ENCODE data around the gene FCAMR.

The FCAMR gene

DNA sequence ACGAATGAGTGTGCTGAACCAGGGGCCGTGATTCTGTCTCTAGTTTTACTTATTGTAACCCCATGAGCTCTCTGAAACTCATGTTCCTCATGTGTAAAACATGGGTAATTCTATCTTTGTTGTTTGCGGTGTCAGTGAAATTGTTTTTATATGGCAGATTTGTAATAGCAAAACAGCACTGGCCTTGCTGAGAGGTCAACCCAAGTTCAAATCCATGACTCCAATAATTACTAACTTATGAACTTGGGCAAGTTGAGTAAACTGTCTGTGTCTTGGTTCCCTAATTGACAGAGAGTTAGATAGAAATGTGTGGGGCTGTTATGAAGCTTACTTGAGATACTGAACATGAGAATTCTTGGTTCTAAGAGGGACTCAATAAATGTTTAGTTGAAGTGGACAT, 44.5 kb upstream of the FCAMR start:
- CTCF ChIA-PET, result interaction anchor here (0.9 to 3.8 kb wide), 7 partner anchors 9 to 56 kb away, joined by 3 to 22 read pairs (median 6); no protein-coding TSS in a partner anchor
- DNase-seq (ENCODE audit: extremely low spot score), result no peak
- POLR2A ChIA-PET, result no interaction called here

DNA sequence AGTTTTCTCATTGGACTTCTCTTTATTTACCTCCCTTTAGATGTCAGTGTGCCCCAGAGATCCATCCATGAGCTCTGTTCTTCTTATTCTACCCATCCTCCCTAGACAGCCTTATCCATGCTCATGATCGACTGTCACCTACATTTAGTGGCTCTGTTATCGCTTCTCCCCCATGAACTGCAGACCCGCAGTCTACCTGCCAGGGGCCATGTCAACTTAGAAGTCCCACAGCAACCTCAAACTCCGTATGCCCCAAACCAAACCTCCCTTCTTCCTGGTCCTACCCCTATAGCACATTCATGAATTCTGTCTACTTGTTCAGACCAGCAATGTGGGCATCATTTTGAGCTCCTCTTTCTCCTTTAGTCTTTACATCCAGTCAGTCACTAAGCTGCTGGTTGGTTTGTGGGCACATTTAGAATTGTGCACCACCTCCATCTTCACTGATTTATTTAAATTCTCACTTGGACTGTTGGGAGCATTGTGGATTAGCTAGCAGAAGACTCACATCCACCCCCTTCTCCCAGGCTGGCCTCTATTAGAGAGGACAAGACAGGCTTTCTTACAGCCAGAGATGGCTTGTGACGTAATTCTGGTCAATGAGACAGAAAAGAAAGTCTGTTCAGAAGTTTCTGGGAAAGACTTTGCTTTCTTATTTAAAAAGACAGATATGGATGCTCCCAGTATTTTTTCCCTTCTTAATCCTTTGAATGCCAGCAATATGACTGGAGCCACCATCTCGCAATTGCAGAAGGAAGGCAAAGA, 43.2 kb upstream of the FCAMR start:
- ChIA-PET CTCF (interaction anchor here (0.7 to 3.8 kb wide), 5 partner anchors 8 to 35 kb away, joined by 3 to 22 read pairs (median 18); no protein-coding TSS in a partner anchor), POLR2A (no interaction called here)
- no peak for DNase-seq (ENCODE audit: extremely low spot score)
- TF ChIP-seq, protein P1, sequence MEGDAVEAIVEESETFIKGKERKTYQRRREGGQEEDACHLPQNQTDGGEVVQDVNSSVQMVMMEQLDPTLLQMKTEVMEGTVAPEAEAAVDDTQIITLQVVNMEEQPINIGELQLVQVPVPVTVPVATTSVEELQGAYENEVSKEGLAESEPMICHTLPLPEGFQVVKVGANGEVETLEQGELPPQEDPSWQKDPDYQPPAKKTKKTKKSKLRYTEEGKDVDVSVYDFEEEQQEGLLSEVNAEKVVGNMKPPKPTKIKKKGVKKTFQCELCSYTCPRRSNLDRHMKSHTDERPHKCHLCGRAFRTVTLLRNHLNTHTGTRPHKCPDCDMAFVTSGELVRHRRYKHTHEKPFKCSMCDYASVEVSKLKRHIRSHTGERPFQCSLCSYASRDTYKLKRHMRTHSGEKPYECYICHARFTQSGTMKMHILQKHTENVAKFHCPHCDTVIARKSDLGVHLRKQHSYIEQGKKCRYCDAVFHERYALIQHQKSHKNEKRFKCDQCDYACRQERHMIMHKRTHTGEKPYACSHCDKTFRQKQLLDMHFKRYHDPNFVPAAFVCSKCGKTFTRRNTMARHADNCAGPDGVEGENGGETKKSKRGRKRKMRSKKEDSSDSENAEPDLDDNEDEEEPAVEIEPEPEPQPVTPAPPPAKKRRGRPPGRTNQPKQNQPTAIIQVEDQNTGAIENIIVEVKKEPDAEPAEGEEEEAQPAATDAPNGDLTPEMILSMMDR (IDR thresholded peaks at IDR 0.05; ENCODE audit: control extremely low read depth, extremely low read depth, low read depth, missing control alignments), result no peak

More for the DNA sequence above, 44.5 kb upstream of the FCAMR start:
- TF ChIP-seq, protein P1 (IDR thresholded peaks at IDR 0.05; ENCODE audit: control extremely low read depth, extremely low read depth, low read depth, missing control alignments), result no peak

DNA sequence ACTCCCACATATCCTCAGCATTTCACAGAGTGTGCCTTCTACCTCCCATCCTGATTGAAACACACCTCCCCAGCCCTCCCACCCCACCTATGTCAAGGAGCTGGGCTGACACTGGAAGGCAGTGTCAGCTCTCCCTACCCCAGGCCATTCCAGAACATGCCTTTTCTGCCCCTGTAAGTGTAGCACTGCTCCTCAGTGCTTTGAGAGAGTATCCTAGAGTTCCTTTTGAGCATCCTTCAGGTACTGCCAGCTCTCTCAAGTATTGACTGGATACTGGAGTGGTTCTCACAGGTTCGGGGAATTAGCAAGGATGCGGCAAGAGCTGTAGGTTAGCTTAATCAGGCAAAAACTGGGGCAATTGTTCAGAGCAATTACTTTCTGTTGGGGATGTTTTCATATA, 40.5 kb upstream of the FCAMR start:
- ChIA-PET POLR2A (interaction anchor here (0.6 kb wide), 1 partner anchor 19 kb away, joined by 3 read pairs; no protein-coding TSS in a partner anchor), CTCF (interaction anchor here (1.2 to 3.0 kb wide), 5 partner anchors 10 to 28 kb away, joined by 3 to 18 read pairs (median 6); no protein-coding TSS in a partner anchor)
- TF ChIP-seq, protein P1 (IDR thresholded peaks at IDR 0.05; ENCODE audit: control extremely low read depth, extremely low read depth, low read depth, missing control alignments), result no peak
- no peak for DNase-seq (ENCODE audit: extremely low spot score)

DNA sequence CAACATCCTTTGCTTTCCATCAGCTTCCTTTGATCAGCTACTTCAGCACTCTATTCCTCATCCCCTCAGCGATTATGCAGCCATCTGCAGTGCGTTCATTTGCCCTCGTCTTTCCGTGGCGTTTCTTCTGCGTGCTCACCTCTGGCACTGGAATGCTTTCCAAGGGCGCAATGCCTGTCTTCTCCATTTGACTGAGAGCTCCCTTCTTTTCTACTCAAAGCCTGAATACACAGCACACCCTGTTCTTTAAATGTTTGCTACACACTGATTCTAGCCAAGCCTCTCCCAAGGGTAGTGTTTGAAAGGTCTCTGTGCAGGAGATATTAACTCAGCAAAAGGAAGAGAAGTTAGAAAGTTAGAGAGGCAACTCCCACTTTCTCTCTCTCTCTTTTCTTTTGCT, 39.7 kb upstream of the FCAMR start:
- POLR2A ChIA-PET, result no interaction called here
- DNase-seq (ENCODE audit: extremely low spot score), result no peak
- CTCF ChIA-PET, result interaction anchor here (2.7 kb wide), 1 partner anchor 28 kb away, joined by 12 read pairs; no protein-coding TSS in a partner anchor
- TF ChIP-seq, protein P1 (IDR thresholded peaks at IDR 0.05; ENCODE audit: control extremely low read depth, extremely low read depth, low read depth, missing control alignments), result no peak

DNA sequence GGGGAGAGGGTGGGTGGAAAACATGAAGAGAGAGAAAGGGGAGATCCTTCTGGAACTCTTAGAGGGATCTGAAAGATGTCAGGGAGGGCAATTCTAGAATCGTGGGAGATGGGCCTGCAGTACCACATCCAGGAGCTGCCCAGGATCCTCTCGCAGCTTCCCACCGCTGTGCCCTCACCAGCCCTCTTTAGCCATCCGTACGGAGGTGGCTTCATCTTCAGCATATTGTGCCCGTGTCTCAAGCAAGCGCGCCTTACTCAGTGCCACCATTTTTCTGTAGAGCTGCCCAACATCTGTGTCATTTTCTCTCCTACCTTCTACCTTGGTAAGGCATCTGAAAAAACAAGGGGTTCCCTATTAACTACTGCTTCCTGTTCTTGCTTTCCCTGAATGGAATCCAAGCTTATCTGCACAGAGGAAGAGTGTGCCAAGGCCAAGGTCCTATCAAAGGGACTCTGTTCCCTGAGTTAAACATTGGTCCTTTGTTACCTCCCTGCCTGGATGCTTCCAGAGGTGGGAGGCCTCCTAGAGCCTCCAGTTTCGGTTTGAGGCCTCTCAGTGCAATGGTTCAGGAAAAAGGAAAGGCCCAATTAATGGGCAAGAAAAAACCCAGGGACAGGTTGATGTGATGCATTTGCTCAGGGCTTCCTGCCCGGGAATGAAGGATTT, 39.1 kb upstream of the FCAMR start:
- ChIA-PET POLR2A (no interaction called here), CTCF (interaction anchor here (1.3 to 2.7 kb wide), 2 partner anchors 12 to 27 kb away, joined by 3 to 12 read pairs; no protein-coding TSS in a partner anchor)
- DNase-seq (ENCODE audit: extremely low spot score), result no peak
- TF ChIP-seq, protein P1 (IDR thresholded peaks at IDR 0.05; ENCODE audit: control extremely low read depth, extremely low read depth, low read depth, missing control alignments), result no peak

DNA sequence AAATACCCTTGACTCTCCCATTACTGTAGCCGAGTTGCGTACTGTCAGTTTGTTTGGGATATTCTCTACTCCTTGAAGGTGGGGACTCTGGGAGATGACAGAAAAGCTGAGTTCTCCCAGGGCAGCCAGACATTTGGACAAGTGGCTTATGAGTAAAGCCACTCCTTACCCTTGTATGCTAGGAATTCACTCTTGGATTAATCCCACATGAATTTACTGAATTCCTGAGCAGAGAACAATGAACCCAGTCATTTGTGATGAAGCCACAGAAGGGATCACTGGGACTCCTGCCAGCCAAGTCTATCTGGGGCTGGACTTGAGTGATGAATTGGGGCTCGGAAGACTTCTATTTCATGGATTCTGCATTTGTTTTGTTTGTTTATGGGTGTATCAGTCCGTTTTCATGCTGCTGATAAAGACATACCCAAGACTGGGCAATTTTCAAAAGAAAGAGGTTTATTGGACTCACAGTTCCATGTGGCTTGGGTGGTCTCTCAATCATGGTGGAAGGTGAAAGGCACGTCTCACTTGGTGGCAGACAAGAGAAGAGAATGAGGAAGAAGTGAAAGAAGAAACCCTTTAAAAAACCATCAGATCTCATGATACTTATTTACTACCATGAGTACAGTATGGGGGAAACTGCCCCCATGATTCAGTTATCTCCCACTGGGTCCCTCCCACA, 37.2 kb upstream of the FCAMR start:
- CTCF ChIA-PET, result interaction anchor here (1.9 to 4.5 kb wide), 4 partner anchors 14 to 72 kb away, joined by 6 to 60 read pairs (median 10); no protein-coding TSS in a partner anchor
- TF ChIP-seq, protein P1 (IDR thresholded peaks at IDR 0.05; ENCODE audit: control extremely low read depth, extremely low read depth, low read depth, missing control alignments), result no peak
- DNase-seq (ENCODE audit: extremely low spot score), result no peak
- POLR2A ChIA-PET, result no interaction called here
